NCI-H226 (cell line): Measurements from ENCODE around the gene CTNNA1.

Source experiments
- DNase-seq: peaks from one replicate; pipeline ENCODE4 v3.0.0-alpha.2; 2015

The CTNNA1 gene

GRCh38 chr5:138952962-138953361 is 199.7 kb downstream of the CTNNA1 start:
- DNase-seq = no peak

- DNase-seq = no peak
Measured at GRCh38 chr5:138953387-138954256, 200.4 kb downstream of the CTNNA1 start.

- DNase-seq = no peak
Measured at GRCh38 chr5:138954257-138955012, 201.2 kb downstream of the CTNNA1 start.

DNA sequence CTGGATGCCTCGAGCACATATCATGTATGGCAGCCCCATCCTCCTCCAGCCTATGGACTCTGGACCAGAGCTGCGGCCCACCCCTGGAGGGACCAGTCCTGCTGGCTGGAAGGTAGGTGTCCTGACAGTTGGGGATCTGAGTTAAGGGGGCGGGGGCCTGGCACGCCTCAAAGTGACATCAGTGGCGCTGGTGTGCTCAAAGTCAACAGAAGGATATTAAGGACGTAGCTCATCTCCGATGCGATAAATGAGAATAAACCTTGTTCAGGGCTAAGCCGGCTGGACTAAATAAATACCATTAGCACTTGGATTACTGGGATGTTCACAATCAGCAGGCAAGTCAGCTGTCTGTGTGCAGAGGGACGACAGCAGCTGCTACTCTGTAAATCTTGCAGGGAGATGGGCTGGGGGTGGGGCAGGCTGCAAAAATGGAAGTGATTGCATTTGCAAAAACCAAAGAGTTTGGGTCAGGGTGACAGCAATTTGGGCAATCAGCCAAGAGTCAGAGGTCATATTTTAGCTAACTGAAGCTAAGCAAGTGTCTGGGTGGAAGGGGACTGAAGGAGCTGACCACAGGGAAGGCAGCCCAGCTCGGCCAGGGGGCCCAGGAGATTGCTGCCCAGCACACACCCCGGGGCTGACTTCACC is 201.9 kb downstream of the CTNNA1 start:
- no peak for DNase-seq

DNA sequence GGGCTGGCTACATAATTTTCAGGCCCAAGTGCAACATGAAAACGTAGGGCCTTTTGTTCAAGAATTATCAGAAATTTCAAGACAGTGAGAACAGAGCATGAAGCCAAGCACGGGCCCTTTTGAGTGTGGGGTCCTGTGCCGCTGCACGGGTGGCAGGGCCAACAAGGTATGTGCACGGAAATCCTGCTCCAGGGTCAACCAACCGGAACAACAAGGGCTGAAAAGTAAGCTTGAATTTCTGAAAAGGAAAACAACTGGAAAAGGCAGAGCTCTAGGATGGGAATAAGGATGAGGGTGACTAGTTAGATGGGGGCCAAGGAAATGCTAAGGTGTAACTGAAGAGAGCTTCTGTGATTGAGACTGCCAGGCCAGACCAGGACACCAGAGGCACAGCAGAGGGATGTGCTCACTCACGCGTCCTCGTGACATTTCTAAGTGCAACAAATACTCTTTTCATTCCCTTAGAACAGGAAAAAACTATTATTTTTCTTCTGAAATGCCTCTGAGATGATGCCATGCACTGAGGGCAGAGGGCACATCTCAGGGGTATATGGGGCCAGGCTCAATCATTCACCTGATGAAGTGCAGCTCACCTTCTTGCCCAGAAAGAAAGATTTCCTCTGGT is 202.6 kb downstream of the CTNNA1 start:
- no peak for DNase-seq

GRCh38 chr5:138956801-138957200 is 203.6 kb downstream of the CTNNA1 start:
- DNase-seq = no peak

GRCh38 chr5:138960145-138960692 is 207.0 kb downstream of the CTNNA1 start:
- no peak for DNase-seq

DNA sequence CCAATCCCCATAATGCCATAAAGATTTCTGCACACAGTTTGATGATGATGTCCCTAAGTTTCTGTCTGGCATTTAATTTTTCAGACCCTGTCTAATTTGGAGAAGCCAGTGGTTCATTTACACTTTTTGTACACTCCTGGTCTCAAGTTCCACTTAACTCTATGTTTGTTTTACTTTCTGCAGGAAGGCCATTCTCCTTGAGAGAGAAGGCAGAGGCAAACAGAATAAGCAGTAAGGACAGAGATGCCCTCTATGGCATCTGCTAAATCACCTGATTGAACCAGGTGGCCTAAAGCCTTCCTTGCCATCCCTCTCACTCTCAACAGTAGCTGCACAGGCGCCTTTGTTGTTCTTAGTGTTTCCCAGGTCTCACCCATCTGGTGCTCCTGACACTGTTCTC is 208.0 kb downstream of the CTNNA1 start:
- no peak for DNase-seq

- no peak for DNase-seq
Measured at GRCh38 chr5:138961729-138962128, 208.5 kb downstream of the CTNNA1 start.

DNA sequence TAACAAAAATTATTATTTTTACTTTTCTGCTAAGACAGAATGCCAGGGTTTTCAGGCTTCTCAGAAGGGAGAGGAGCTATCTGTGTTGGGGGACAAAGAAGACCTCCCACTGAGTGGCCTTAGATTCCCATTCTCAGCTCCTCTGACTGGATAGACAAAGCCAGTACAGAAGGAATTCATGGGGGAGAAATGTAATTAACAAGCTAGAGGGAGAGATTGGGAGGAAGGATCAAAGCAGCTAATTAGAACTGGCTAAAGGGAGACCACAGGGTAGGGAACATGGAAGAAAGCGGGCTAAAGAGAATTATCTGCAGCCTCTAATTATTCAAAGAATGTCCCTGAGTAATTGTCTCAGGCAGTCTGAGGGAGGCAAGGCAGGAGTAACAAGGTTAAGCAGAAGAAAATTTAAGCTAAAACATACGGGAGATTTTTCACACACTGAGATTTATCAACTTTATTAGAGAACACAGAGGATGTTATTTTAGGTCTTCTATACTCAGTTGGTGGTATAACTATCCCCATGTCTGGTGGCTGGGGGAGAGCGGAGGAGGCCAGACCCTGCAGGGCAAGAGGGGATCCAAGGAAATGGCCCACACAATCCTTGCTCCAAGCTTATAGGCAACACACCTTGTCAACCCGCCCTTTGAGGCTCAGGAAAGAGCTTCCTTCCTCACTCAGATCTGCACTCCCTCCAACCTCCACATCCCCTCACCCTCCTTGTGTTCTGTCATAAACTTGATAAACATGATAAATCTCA is 209.6 kb downstream of the CTNNA1 start:
- no peak for DNase-seq

DNA sequence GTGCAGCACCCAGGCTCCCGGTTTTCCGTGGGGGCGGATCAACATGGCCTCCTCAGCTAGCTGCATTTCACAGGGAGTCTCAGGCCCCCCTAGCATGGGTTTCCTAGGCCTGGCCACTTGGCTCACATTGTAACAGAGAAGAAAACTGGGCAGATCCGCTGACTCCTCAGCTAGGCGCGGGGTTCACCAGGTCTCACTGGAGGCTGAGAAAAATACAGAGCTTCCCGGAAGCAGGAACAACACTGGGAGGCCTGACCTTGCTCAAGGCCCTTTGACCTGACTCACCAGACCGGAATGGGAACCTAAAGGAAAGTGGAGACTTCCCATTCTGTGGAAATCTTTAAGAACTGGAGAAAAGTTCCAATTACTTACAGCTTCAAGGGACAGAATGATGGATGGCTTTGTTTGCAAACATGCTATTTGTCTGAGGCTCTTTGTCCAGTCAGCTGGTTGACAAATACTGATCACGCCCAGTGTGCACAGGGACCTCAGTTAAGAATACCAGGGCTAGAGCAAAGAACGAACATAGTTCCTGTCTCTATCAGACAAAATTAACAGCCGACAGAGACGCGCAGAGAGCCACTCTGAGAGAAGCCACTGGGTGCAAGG is 210.6 kb downstream of the CTNNA1 start:
- no peak for DNase-seq

DNA sequence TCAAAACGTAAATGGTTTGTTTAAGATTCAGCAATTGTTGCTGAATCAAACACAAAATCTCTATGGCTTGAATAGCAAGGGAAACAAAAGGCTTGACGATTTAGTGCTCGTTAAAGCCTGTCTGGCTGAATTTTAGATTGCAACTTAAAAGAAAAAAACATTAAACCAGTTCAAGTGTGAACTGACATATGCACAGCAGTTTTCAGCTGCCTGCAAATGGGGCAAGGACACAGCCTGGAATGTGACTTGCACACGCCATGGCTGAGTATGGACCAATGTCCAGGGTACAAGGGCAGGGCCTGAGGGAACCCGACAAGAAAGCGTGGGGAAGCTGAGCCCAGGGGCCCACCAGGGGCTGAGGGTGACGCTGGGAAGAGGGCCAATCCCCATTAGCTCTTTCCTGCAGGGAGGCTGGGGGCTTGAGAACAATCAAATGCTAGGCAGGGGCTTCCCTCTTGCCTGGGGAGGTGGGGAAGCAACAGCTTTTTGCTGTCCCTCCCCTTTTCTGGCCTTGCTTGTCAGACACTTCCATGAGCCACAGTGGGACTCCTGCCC is 211.5 kb downstream of the CTNNA1 start:
- DNase-seq = no peak

- DNase-seq = no peak
Measured at GRCh38 chr5:138965626-138966025, 212.4 kb downstream of the CTNNA1 start.

- DNase-seq = no peak
Measured at GRCh38 chr5:138966236-138966985, 213.2 kb downstream of the CTNNA1 start.

GRCh38 chr5:138967791-138968448 is 214.7 kb downstream of the CTNNA1 start:
- no peak for DNase-seq

- DNase-seq = no peak
Measured at GRCh38 chr5:138968601-138969000, 215.4 kb downstream of the CTNNA1 start.

- no peak for DNase-seq
Measured at GRCh38 chr5:138969323-138970002, 216.2 kb downstream of the CTNNA1 start.

DNA sequence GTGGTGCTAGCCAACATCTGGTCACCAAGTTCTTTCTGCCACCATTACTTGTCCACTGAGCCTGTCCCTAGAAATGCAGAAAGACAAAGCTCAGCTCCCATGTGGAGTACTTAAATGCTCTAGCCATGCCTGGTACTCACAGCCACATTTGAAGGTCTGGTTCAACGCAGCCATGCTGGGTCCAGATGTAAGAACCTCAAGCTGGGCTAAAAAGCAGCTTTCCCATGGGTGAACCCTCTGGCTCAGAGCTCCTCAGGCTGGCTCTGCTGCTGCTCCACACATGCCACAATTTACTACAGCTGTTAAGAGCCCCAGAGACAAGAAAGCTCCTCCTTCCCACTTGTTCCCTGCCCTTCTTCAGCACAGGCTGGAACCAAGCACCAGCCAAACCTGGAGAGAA is 219.0 kb downstream of the CTNNA1 start:
- DNase-seq = no peak

GRCh38 chr5:138972836-138973235 is 219.6 kb downstream of the CTNNA1 start:
- no peak for DNase-seq
